Femur (tissue), 1 donor: ENCODE measurements around the gene ZNF445.
"Not testable (repeated sequence)": the region's sequence is repeated elsewhere in the genome, so short reads cannot be mapped to it uniquely, and the experiment has no call there.

Experiments
- DNase-seq: peaks from one replicate; pipeline ENCODE4 v3.0.0-alpha.2; 2017

ZNF445 gene

GRCh38 chr3:44477312-44478030, at the start of gene ZNF445:
TSS of gene ZNF445 (minus strand) at chr3:44477670. CDS start at chr3:44455549, 22,121 bp downstream.
- DNase-seq: peak; percentile 86

GRCh38 chr3:44525060-44525459, 47.6 kb upstream of the ZNF445 start:
- DNase-seq: no peak

- DNase-seq: no peak
These were observed 45.0 kb upstream of the ZNF445 start for GRCh38 chr3:44522494-44522933.

DNA sequence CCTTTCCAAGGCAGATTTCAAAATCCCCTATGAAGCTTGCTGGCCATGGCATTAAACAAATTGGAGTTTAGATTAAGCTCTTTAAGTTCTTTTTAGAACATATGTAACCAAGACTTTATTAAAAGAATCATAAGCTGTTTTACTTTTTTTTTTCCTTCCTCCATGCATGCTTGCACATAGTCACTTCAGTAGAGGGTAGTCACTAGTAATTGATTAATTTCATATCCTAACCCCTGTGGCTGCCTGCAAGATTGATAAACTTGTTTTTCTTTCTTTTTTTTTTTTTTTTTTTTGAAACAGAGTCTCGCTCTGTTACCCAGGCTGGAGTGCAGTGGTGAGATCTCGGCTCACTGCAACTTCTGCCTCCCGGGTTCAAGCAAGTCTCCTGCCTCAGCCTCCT, 44.3 kb upstream of the ZNF445 start:
- DNase-seq: no peak

- DNase-seq: no peak
These were observed 41.3 kb upstream of the ZNF445 start for GRCh38 chr3:44518782-44519156.

- no peak for DNase-seq
These were observed 38.8 kb upstream of the ZNF445 start for GRCh38 chr3:44516230-44516629.

DNA sequence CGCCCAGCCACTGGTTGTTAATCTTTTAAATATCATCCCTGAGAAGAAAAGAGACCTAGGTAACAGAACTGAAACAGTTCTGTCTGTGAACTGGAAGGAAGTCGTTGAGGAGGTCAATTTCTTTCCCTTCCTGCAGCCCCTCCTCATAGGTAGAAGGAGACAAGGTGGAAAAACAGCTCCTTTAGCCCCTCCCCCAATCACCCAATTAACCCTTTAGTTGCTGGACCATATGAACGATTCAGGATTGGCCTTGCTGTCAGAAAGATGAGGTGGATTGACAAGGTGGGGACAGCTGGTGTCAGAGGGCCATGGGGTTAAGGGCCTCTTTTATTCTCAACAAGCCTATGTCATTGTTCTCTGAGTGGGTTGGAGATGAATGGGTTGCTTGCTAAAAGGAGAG, 36.0 kb upstream of the ZNF445 start:
- no peak for DNase-seq

DNA sequence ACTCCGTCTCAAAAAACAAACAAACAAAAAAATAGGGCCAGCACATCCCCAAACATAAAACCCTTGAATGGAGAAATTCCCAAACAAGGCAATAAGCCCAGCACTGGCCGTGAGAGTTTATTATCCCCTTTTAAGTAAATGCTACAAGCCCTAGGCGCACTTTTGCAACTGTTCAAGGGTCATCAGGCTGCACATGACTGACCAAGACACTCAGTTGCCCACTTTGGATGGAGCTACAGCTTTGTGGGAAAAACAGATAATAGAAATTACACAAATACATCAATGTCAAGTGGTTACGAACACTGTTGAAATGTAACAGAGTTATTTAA, 33.7 kb upstream of the ZNF445 start:
- no peak for DNase-seq

DNA sequence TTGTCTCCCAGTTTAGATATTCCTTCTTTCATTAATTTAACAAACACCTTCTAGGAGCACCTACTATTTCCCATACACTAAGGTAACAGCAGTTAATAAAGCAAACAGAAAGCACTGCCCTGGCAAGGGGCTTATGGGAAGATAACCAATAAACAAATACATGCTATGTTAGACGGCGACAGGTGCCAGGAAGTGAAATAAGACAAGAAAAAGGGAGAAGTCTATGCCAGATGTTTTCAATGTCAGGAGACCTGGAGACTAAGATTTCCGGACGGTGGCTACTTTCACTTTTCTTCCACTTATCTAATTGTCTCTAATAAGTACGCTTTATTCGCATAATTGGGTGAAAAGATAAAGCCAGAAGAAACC, 32.5 kb upstream of the ZNF445 start:
- DNase-seq: peak; percentile 28

- DNase-seq: no peak
These were observed 32.0 kb upstream of the ZNF445 start for GRCh38 chr3:44509393-44509921.

DNA sequence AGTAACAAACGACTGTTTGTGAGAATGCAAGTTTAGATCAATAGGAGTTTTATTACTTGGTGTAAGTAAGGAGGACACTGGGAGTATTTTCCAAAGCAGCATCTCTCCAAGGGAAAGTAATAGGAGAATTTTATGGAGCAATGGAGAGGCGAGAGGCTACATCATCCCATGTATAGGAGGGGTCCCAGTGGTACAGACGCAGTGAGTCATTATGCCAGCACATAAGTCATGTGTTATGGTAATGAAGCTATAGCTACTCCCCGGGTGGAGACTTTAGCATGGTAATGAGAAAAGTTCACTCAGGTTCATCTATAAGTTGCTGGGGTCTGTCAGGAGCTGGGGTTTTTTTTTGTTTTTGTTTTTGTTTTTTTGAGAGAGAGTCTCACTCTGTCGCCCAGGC, 29.5 kb upstream of the ZNF445 start:
- DNase-seq: no peak

- DNase-seq: no peak
These were observed 29.1 kb upstream of the ZNF445 start for GRCh38 chr3:44506556-44506955.

DNA sequence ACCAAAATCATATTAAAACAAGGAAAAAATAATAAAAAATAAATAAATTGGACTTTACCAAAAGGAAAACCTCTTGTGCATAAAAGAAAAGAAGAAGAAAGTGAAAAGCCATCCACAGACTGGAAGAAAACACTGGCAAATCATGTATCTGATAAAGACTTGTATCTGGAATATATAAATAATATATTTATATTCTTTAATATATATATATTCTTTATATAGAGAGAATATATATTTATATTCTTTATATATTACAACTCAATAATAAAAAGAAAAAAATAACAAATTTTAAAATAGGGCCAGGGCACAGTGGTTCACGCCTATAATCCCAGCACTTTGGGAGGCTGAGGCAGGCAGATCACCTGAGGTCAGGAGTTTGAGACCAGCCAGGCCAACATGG, 27.1 kb upstream of the ZNF445 start:
- no peak for DNase-seq

GRCh38 chr3:44503178-44503577, 25.7 kb upstream of the ZNF445 start:
- DNase-seq: not testable (repeated sequence)

GRCh38 chr3:44501971-44502370, 24.5 kb upstream of the ZNF445 start:
- no peak for DNase-seq

DNA sequence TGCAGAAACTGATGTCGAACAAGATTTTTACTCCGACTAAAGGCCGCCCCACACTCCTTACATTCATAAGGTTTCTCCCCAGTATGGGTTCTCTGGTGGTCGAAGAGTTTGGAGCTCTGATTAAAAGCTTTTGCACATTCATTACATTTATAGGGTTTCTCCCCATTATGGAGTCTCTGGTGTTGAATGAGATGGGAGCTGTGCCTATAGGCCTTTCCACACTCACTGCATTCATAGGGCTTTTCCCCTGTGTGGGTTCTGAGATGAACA, 22.4 kb upstream of the ZNF445 start:
- not testable (repeated sequence) for DNase-seq

DNA sequence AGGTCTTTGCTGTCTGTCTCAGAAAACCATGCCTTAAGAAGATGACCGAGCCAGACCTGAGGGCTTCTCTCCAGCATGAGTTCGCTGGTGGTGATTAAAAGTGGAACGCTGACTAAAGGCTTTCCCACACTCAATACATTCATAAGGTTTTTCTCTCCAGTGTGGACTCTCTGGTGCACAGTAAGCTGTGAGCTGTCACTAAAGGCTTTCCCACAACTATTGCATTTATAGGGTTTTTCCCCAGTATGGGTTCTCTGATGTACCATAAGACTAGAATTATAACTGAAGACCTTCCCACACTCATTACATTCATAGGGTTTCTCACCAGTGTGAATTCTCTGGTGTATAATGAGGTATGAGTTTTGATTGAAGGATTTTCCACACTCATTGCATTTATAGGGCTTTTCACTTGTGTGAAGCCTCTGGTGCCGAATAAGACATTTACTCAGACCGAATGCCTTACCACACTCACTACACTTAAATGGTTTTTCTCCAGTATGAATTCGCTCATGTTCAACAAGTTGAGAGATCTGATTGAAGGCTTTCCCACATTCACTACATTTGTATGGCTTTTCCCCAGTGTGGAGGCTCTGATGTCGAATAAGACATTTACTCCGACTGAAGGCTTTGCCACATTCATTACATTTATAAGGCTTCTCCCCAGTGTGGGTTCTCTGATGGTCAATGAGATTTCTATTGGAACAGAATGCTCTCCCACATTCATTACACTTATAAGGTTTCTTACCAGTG, 21.9 kb upstream of the ZNF445 start:
- no peak for DNase-seq

GRCh38 chr3:44495636-44496415, 18.4 kb upstream of the ZNF445 start:
- no peak for DNase-seq

- no peak for DNase-seq
These were observed 15.0 kb upstream of the ZNF445 start for GRCh38 chr3:44492496-44492895.

GRCh38 chr3:44482721-44483120, 5.3 kb upstream of the ZNF445 start:
- DNase-seq: no peak

- no peak for DNase-seq
These were observed 1.2 kb upstream of the ZNF445 start for GRCh38 chr3:44478606-44479094.

- DNase-seq: no peak
These were observed 592 bp upstream of the ZNF445 start for GRCh38 chr3:44478055-44478468.

DNA sequence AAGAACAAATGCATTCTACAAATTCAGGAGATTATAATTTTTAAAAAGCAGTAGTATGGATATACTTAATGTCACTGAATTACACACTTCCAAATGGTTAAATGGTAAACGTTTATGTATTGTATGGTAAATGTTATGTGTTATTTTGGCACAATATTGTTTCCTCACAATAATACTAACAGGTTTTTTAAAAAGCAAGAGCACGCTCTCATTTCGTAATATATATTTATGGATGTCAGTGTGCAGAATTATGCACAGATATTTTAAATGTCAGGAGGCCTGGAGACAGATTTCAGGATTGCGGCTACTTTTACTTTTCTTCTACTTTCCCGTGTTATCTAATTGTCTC, 533 bp downstream of the ZNF445 start:
- DNase-seq: no peak

GRCh38 chr3:44476181-44476611, 1.3 kb downstream of the ZNF445 start:
- DNase-seq: no peak
